SK-N-SH treated with all-trans-retinoic acid at 6 μM for 48 hours (cell line): ENCODE measurements around the gene CSF3R.

Experiments
- ATAC-seq: fragments of 200-7000 bp; cut with Tn5 transposase; 3 replicates; pipeline ENCODE4 v1.9.1; 2020; ENCODE audit warnings: mild to moderate bottlenecking, moderate library complexity
- ARNTL ChIP-seq: fragments of 450-650 bp; formaldehyde crosslinking; IDR thresholded peaks from 2 replicates; pipeline ENCODE4 v1.5.0; 2020; ENCODE audit warnings: low read depth, mild to moderate bottlenecking, moderate library complexity, borderline replicate concordance
- BACH2 ChIP-seq: fragments of 250-450 bp; sonication (Bioruptor Pico); IDR thresholded peaks from 2 replicates; pipeline ENCODE4 v1.9.0; 2021; ENCODE audit warnings: mild to moderate bottlenecking, borderline replicate concordance
- CSRNP3 ChIP-seq: fragments of 250-450 bp; sonication (Bioruptor Pico); IDR thresholded peaks from 2 replicates; pipeline ENCODE4 v1.5.1; 2021; ENCODE audit warnings: mild to moderate bottlenecking, moderate library complexity
- ESRRG ChIP-seq: fragments of 250-450 bp; sonication (Bioruptor Pico); IDR thresholded peaks from 2 replicates; pipeline ENCODE4 v1.6.1; 2021; ENCODE audit warnings: mild to moderate bottlenecking
- GLIS3 ChIP-seq: fragments of 250-450 bp; sonication (Bioruptor Pico); IDR thresholded peaks from 2 replicates; pipeline ENCODE4 v1.5.0; 2020; ENCODE audit warnings: mild to moderate bottlenecking, moderate library complexity
- ISL1 ChIP-seq: fragments of 250-450 bp; sonication (Bioruptor Pico); IDR thresholded peaks from 2 replicates; pipeline ENCODE4 v2.1.2; 2022; ENCODE audit warnings: mild to moderate bottlenecking, moderate library complexity
- OSR1 ChIP-seq: fragments of 250-450 bp; sonication (Bioruptor Pico); IDR thresholded peaks from 2 replicates; pipeline ENCODE4 v1.8.0; 2022; ENCODE audit warnings: moderate library complexity, mild to moderate bottlenecking, inconsistent platforms
- PPARA ChIP-seq: fragments of 250-450 bp; sonication (Bioruptor Pico); IDR thresholded peaks from 2 replicates; pipeline ENCODE4 v1.5.0; 2020; ENCODE audit warnings: mild to moderate bottlenecking, borderline replicate concordance
- RARB ChIP-seq: fragments of 250-450 bp; sonication (Bioruptor Pico); IDR thresholded peaks from 2 replicates; pipeline ENCODE4 v1.8.0; 2021; ENCODE audit warnings: mild to moderate bottlenecking, moderate library complexity
- SNAI2 ChIP-seq: fragments of 250-450 bp; sonication (Bioruptor Pico); IDR thresholded peaks from 2 replicates; pipeline ENCODE4 v1.5.0; 2020; ENCODE audit warnings: mild to moderate bottlenecking, moderate library complexity
- TCF4 ChIP-seq: fragments of 250-450 bp; sonication (Bioruptor Pico); IDR thresholded peaks from 2 replicates; pipeline ENCODE4 v1.8.0; 2021; ENCODE audit warnings: mild to moderate bottlenecking, moderate library complexity, borderline replicate concordance
- TOX ChIP-seq: fragments of 250-450 bp; sonication (Bioruptor Pico); IDR thresholded peaks from 2 replicates; pipeline ENCODE4 v1.8.0; 2021; ENCODE audit warnings: mild to moderate bottlenecking, moderate library complexity, borderline replicate concordance
- ZC3H10 ChIP-seq: fragments of 250-450 bp; sonication (Bioruptor Pico); IDR thresholded peaks from 2 replicates; pipeline ENCODE4 v1.5.1; 2021; ENCODE audit warnings: mild to moderate bottlenecking, moderate library complexity
- ZFP3 ChIP-seq: fragments of 250-450 bp; sonication (Bioruptor Pico); IDR thresholded peaks from 2 replicates; pipeline ENCODE4 v1.5.0; 2020; ENCODE audit warnings: mild to moderate bottlenecking, moderate library complexity
- ZFP30 ChIP-seq: fragments of 450-650 bp; formaldehyde crosslinking; IDR thresholded peaks from 2 replicates; pipeline ENCODE4 v1.5.0; 2022; ENCODE audit warnings: mild to moderate bottlenecking, moderate library complexity
- ZNF565 ChIP-seq: fragments of 450-650 bp; formaldehyde crosslinking; conservative IDR thresholded peaks from 2 replicates; pipeline ENCODE4 v1.5.0; 2020; ENCODE audit warnings: low read depth, mild to moderate bottlenecking, moderate library complexity
- ZNF70 ChIP-seq: fragments of 450-650 bp; formaldehyde crosslinking; IDR thresholded peaks from 2 replicates; pipeline ENCODE4 v1.5.0; 2020; ENCODE audit warnings: mild to moderate bottlenecking, moderate library complexity
- ZNF8 ChIP-seq: fragments of 450-650 bp; formaldehyde crosslinking; IDR thresholded peaks from 2 replicates; pipeline ENCODE4 v1.5.0; 2020; ENCODE audit warnings: mild to moderate bottlenecking, moderate library complexity
- TF ChIP-seq, protein P1 (sequence below): fragments of 250-450 bp; sonication (Bioruptor Pico); IDR thresholded peaks from 2 replicates; pipeline ENCODE4 v1.8.0; 2021; ENCODE audit warnings: low read depth, mild to moderate bottlenecking, moderate library complexity, borderline replicate concordance
- TF ChIP-seq, protein P2 (sequence below): fragments of 250-450 bp; sonication (Bioruptor Pico); IDR thresholded peaks from 2 replicates; pipeline ENCODE4 v1.5.0; 2020; ENCODE audit warnings: mild to moderate bottlenecking, moderate library complexity

Gene CSF3R

DNA sequence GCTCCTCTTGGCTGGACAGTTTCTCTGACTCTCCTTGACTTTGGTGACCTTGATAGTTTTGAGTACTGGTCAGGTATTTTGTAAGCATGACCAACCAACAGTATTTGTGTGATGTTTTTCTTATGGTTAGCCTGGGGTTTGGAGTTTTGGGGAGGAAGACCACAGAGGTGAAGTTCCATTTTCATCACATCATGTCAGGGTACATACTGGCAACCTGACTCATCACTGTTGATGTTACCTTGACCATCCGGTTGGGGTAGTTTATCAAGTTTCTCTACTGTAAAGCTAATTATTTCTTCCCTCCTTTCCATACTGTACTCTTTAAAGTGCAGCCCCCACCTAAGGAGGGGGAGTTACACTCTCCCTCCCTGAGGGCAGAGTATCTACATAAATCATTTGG is 45.9 kb downstream of the CSF3R start (continued):
- TF ChIP-seq GLIS3 (CRISPR knock-in tag) (no peak), BACH2 (CRISPR knock-in tag) (no peak), CSRNP3 (no peak), RARB (CRISPR knock-in tag) (no peak), ZFP3 (no peak)
- TF ChIP-seq, protein P1, sequence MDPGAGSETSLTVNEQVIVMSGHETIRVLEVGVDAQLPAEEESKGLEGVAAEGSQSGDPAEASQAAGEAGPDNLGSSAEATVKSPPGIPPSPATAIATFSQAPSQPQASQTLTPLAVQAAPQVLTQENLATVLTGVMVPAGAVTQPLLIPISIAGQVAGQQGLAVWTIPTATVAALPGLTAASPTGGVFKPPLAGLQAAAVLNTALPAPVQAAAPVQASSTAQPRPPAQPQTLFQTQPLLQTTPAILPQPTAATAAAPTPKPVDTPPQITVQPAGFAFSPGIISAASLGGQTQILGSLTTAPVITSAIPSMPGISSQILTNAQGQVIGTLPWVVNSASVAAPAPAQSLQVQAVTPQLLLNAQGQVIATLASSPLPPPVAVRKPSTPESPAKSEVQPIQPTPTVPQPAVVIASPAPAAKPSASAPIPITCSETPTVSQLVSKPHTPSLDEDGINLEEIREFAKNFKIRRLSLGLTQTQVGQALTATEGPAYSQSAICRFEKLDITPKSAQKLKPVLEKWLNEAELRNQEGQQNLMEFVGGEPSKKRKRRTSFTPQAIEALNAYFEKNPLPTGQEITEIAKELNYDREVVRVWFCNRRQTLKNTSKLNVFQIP (CRISPR knock-in tag) = no peak

- no peak for TF ChIP-seq ARNTL (CRISPR knock-in tag)
- TF ChIP-seq, protein P2, sequence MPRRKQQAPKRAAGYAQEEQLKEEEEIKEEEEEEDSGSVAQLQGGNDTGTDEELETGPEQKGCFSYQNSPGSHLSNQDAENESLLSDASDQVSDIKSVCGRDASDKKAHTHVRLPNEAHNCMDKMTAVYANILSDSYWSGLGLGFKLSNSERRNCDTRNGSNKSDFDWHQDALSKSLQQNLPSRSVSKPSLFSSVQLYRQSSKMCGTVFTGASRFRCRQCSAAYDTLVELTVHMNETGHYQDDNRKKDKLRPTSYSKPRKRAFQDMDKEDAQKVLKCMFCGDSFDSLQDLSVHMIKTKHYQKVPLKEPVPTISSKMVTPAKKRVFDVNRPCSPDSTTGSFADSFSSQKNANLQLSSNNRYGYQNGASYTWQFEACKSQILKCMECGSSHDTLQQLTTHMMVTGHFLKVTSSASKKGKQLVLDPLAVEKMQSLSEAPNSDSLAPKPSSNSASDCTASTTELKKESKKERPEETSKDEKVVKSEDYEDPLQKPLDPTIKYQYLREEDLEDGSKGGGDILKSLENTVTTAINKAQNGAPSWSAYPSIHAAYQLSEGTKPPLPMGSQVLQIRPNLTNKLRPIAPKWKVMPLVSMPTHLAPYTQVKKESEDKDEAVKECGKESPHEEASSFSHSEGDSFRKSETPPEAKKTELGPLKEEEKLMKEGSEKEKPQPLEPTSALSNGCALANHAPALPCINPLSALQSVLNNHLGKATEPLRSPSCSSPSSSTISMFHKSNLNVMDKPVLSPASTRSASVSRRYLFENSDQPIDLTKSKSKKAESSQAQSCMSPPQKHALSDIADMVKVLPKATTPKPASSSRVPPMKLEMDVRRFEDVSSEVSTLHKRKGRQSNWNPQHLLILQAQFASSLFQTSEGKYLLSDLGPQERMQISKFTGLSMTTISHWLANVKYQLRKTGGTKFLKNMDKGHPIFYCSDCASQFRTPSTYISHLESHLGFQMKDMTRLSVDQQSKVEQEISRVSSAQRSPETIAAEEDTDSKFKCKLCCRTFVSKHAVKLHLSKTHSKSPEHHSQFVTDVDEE = no peak
- TF ChIP-seq RARB (CRISPR knock-in tag) = no peak
- TF ChIP-seq ISL1 (CRISPR knock-in tag) = no peak
- TF ChIP-seq ESRRG (CRISPR knock-in tag) = no peak
- no peak for TF ChIP-seq TOX (CRISPR knock-in tag)
- no peak for TF ChIP-seq ZNF70 (CRISPR knock-in tag)
- no peak for TF ChIP-seq ZC3H10
- no peak for TF ChIP-seq OSR1
- TF ChIP-seq, protein P1 (CRISPR knock-in tag) = no peak
- no peak for ATAC-seq
These were observed 49.6 kb downstream of the CSF3R start for GRCh38 chr1:36433102-36433501.

- TF ChIP-seq ESRRG (CRISPR knock-in tag) (no peak), ZNF8 (CRISPR knock-in tag) (no peak), RARB (CRISPR knock-in tag) (no peak), ZFP30 (no peak), CSRNP3 (no peak), ZNF565 (CRISPR knock-in tag) (no peak), SNAI2 (no peak), BACH2 (CRISPR knock-in tag) (no peak), GLIS3 (CRISPR knock-in tag) (no peak), ARNTL (CRISPR knock-in tag) (no peak), TCF4 (no peak), PPARA (CRISPR knock-in tag) (no peak)
- TF ChIP-seq, protein P1 (CRISPR knock-in tag) = no peak
- no peak for ATAC-seq
These were observed 50.1 kb downstream of the CSF3R start for GRCh38 chr1:36432616-36433015.
